T47D (cell line): Measurements from ENCODE around the gene TTC34.
"Not testable (repeated sequence)": the region's sequence is repeated elsewhere in the genome, so short reads cannot be mapped to it uniquely, and the experiment has no call there.

Source experiments
- DNase-seq, 2 experiments: peaks; one replicate each; pipeline versions ENCODE4 v3.0.0 to v3.0.0-alpha.2; 2011 to 2012; ENCODE audit warnings: low read depth in 1 of 2, low spot score in 1 of 2
- JUND ChIP-seq: IDR thresholded peaks from 2 replicates; pipeline ENCODE4 v1.6.1; 2012; ENCODE audit warnings: low read depth
- in situ Hi-C: cut with HindIII; loops from 2 replicates; pipeline ENCODE4 v1.10.0; 2016; ENCODE audit warnings: low sequenced_read_pairs, low pct_unique_long_range_greater_than_20kb

The TTC34 gene

GRCh38 chr1:2806591-2806990, 5.1 kb upstream of the TTC34 start:
- in situ Hi-C loops, result no loop called here

DNA sequence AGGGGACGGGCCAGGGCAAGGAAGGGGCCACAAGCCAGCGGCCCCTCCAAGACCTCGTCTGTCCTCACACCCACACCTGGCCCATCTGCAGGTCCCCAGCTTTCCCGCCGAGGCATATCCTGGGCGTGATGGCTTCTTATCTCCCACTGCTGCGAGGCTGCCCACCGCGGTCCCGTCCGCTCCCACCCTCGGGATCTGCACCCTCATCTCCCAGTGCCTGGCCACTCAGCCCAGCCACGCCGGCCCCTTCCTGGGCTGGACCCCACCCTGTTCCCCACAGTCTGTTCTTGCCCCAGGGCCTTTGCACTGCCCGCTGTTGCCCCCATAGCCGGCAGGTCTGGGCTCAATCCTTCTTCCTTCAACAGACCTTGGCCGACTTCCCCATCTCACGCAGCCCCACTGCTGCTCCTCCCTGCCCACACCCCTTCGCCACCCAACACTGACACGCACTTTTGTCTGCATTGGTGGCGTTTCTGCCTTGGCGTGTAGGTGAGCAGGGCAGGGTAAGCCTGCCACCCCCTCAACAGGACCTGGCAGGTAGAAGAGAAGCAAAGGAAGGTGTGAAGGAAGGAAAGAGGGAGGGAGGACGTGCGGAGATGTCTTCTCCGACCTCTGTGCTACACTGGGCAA, 4.4 kb upstream of the TTC34 start:
- DNase-seq, result no peak
- TF ChIP-seq JUND, result no peak
- in situ Hi-C loops, result no loop called here

More at GRCh38 chr1:2806591-2806990, 5.1 kb upstream of the TTC34 start:
- no peak for TF ChIP-seq JUND
- no peak for DNase-seq

- no peak for TF ChIP-seq JUND
- in situ Hi-C loops, result no loop called here
- DNase-seq, result no peak
Observed at GRCh38 chr1:2804628-2805351, 3.3 kb upstream of the TTC34 start.

GRCh38 chr1:2803931-2804627, 2.6 kb upstream of the TTC34 start:
- no peak for TF ChIP-seq JUND
- DNase-seq, result no peak
- in situ Hi-C loops, result no loop called here

DNA sequence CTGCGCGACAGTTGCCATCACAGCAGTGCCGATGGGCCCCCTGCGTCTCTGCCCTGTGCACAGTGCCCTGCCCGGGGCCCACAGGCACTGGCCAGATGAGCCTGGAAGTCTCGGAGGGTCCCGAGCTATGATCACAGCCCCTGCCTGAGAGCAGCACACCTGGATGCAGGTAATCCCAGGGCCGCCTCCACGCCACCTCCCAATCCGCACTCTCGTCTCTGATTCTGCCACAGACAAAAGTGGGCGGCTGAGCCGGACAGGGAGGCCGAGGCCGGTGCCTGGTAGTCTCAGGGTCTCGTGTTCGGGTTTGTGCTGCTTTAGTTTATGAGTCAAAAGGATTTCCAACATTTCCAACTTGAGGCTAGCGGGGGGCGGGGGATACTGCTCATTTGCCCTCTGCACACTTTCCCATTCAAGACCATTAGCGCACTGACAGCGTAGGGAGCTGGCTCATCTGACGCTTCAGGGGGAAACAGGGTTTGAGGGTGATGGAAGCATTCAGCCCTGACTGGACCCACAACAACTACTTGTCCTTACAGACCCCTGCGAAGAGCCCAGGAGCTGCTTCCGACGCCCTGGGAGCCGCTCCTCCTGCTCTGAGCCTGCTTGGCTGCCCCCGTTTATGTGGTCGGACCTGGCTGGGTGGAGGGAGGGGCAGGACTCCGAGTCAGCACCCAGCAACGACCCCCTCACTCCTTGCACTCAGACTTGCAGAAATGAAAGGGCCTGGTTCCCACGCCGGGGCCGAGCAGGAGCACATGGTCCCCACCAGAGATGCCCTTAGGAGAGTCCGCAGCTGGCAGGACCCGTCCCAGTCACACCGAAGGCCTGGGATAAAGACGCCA, 1.8 kb upstream of the TTC34 start:
- in situ Hi-C loops, result no loop called here
- DNase-seq, result no peak
- TF ChIP-seq JUND, result no peak

- in situ Hi-C loops, result no loop called here
- no peak for DNase-seq
- no peak for TF ChIP-seq JUND
Observed at GRCh38 chr1:2802421-2802961, 998 bp upstream of the TTC34 start.

DNA sequence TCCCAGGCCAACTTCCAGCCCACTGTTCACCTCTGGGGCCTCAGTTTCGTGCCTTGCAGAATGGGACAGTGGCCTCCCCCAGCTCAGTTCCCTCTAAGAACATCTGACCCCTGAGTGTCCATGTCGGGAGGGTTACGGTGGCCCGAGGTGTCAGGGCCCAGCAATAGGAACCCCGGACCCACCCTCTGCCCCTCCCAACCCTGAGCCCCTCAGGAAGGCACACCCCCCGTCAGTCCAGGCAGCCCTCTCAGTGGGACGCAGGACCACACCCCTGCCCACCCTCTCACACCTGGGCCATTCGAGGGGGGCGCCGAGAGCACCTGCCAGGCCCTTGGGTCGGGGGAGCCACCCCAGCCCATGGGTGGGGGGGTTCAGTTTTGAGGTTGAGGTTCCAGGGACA, 447 bp downstream of the TTC34 start:
- in situ Hi-C loops, result no loop called here
- TF ChIP-seq JUND, result no peak
- DNase-seq, result no peak

DNA sequence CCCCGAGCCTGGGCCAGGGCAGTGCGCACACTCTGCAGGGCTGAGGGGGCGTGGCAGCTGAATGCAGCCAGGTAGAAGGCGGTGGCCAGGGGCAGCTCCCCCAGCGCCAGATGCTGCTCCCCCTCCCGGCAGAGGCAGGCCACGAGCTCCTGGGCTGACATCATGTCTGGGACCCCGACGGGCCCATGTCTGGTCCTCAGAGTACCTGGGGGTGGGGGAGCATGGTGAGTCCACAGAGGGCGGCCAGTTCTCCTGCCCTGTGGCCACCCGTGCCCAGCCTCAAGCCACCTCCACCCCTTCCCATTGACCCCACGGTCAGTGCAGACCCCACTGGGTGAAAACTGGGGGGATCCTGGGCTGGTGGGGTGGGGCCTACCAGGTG, 838 bp downstream of the TTC34 start:
- DNase-seq, result no peak
- TF ChIP-seq JUND, result no peak
- in situ Hi-C loops, result no loop called here

DNA sequence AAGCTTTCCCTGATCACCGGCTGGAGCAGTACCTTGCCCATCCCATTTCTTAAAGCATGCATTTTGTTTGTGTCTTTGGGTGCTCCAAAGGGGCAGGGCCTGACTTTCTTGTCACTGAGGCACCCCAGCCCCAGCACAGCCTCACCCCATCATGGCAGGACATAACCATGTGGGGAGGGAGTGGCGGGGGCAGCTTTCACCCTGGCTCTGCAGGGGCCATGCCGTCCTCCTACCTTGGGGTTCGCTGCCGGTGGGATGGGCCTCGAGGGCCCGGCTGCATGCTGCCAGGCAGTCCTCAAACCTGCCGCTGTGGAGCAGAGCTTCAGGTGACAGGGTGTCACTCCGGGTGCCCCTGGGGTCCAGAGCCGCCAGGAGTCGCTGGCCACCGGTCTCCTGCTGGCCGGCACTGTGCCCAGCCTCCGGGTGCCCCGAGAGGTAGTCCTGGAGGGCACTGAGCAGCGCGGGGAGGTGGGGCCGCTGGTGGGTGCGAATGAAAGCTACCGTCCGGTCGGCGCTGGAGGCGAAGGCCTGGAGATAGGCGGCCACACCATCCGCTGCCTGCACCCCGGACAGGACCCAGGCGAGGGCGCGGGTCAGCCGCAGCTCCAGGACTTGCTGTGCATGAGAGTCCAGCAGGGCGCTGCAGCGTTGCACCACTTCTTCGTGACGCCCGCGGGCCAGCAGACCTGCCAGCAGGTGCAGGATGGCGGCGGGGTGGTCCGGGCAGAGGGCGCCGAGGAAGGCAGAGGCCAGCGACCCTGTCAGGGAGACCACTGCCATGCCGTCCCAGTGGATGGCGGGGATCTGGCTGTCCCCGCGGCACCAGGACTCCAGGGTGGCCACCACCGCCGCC, 1.5 kb downstream of the TTC34 start:
- in situ Hi-C loops, result no loop called here
- DNase-seq, result no peak
- no peak for TF ChIP-seq JUND

GRCh38 chr1:2798958-2799357, 2.5 kb downstream of the TTC34 start:
- DNase-seq, in situ Hi-C loops: not testable (repeated sequence)

GRCh38 chr1:2797741-2798016, 3.8 kb downstream of the TTC34 start:
- DNase-seq, result no peak
- in situ Hi-C loops, result no loop called here
- no peak for TF ChIP-seq JUND
